Measurements from ENCODE around the gene ACOT12. TPM values are rescaled to one million over a fixed set of nuclear protein-coding genes. Genes with fewer than 3 reads are reported as not detected.
A peak's percentile ranks its signal among the peaks of the same experiment; 100 is the strongest.

ACOT12 gene
- total RNA-seq, 1 experiment from 2014 or later: not detected

GRCh38 chr5:81360640-81361039, 33.3 kb downstream of the ACOT12 start:
- Mint-ChIP-seq H3K4me1 (peaks cover 11% of the 10 kb centered on the region), H3K9me3 (no peaks in the 10 kb centered on the region), H3K27ac (no peak overlapping the region), H3K36me3 (no peaks in the 10 kb centered on the region), H3K27me3 (ENCODE audit: low read depth) (no peaks in the 10 kb centered on the region), H3K4me3 (no peak overlapping the region)
- no peak for ATAC-seq
- no peak for DNase-seq (ENCODE audit: low spot score)
- POLR2A ChIA-PET: no interaction called here
- TF ChIP-seq ZNF121 (CRISPR knock-in tag; IDR thresholded peaks at IDR 0.05): no peak
- TF ChIP-seq HMGXB4 (CRISPR knock-in tag; IDR thresholded peaks at IDR 0.05): no peak
- no peak for TF ChIP-seq NFATC4 (CRISPR knock-in tag; IDR thresholded peaks at IDR 0.05)
- CTCF ChIA-PET: interaction anchor here (0.6 to 0.7 kb wide), 2 partner anchors 11 to 60 kb away, joined by 4 to 6 read pairs; no protein-coding TSS in a partner anchor

- H3K27ac Mint-ChIP-seq: no peak overlapping the region
Observed at GRCh38 chr5:81359881-81360280, 34.1 kb downstream of the ACOT12 start.

GRCh38 chr5:81359108-81359507, 34.8 kb downstream of the ACOT12 start:
- peaks cover 11% of the 10 kb centered on the region for H3K4me1 Mint-ChIP-seq
- no peak overlapping the region for H3K27ac Mint-ChIP-seq
- H3K9me3 Mint-ChIP-seq: no peaks in the 10 kb centered on the region
- ChIA-PET POLR2A (no interaction called here), CTCF (no interaction called here)
- no peak overlapping the region for H3K4me3 Mint-ChIP-seq
- H3K27me3 Mint-ChIP-seq (ENCODE audit: low read depth): no peaks in the 10 kb centered on the region
- DNase-seq (ENCODE audit: low spot score): peak; percentile 21
- no peaks in the 10 kb centered on the region for H3K36me3 Mint-ChIP-seq
- peak; percentile 97 for ATAC-seq
- no peak for TF ChIP-seq AR (CRISPR knock-in tag; IDR thresholded peaks at IDR 0.05)
- TF ChIP-seq MAX (CRISPR knock-in tag; IDR thresholded peaks at IDR 0.05): no peak
- TF ChIP-seq NR2C2 (CRISPR knock-in tag; IDR thresholded peaks at IDR 0.05): no peak
- TF ChIP-seq ZNF138 (CRISPR knock-in tag; conservative IDR thresholded peaks at IDR 0.05): no peak
- no peak for TF ChIP-seq AFF4 (CRISPR knock-in tag; IDR thresholded peaks at IDR 0.05; ENCODE audit: borderline replicate concordance)

More at GRCh38 chr5:81359881-81360280, 34.1 kb downstream of the ACOT12 start:
- TF ChIP-seq CBFB (CRISPR knock-in tag; IDR thresholded peaks at IDR 0.05; ENCODE audit: low read depth): no peak
- no peak for TF ChIP-seq USF1 (CRISPR knock-in tag; IDR thresholded peaks at IDR 0.05)
- TF ChIP-seq FOXP4 (CRISPR knock-in tag; IDR thresholded peaks at IDR 0.05): no peak
- no peak for TF ChIP-seq ZNF425 (CRISPR knock-in tag; conservative IDR thresholded peaks at IDR 0.05)
- H3K4me3 Mint-ChIP-seq: no peak overlapping the region
- no peaks in the 10 kb centered on the region for H3K36me3 Mint-ChIP-seq
- H3K4me1 Mint-ChIP-seq: peaks cover 11% of the 10 kb centered on the region
- ChIA-PET POLR2A (no interaction called here), CTCF (no interaction called here)
- no peak for ATAC-seq
- H3K27me3 Mint-ChIP-seq (ENCODE audit: low read depth): no peaks in the 10 kb centered on the region
- H3K9me3 Mint-ChIP-seq: no peaks in the 10 kb centered on the region
- no peak for DNase-seq (ENCODE audit: low spot score)
